GM19351 (cell line): ENCODE data around the gene RHOH.
"Not testable (repeated sequence)": the region's sequence is repeated elsewhere in the genome, so short reads cannot be mapped to it uniquely, and the experiment has no call there.

Experiments
- ATAC-seq: cut with Tn5 transposase; IDR thresholded peaks from one replicate; pipeline ENCODE4 v1.9.1; 2021; ENCODE audit warnings: mild to moderate bottlenecking, moderate library complexity; ENCODE audit not compliant: unreplicated experiment

The RHOH gene

GRCh38 chr4:40290611-40291186 is 93.9 kb downstream of the RHOH start:
- ATAC-seq = not testable (repeated sequence)

- no peak for ATAC-seq
Measured at GRCh38 chr4:40292313-40292759, 95.5 kb downstream of the RHOH start.

GRCh38 chr4:40294339-40294738 is 97.5 kb downstream of the RHOH start:
- no peak for ATAC-seq

DNA sequence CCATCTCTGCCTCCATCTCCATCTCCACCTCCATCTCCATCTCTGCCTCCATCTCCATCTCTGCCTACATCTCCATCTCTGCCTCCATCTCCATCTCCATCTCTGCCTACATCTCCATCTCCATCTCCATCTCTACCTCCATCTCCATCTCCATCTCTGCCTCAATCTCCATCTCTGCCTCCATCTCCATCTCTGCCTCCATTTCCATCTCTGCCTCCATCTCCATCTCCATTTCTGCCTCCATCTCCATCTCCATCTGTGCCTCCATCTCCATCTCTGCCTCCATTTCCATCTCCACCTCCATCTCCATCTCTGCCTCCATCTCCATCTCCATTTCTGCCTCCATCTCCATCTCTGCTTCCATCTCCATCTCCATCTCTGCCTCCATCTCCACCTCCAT is 98.2 kb downstream of the RHOH start:
- ATAC-seq = not testable (repeated sequence)

DNA sequence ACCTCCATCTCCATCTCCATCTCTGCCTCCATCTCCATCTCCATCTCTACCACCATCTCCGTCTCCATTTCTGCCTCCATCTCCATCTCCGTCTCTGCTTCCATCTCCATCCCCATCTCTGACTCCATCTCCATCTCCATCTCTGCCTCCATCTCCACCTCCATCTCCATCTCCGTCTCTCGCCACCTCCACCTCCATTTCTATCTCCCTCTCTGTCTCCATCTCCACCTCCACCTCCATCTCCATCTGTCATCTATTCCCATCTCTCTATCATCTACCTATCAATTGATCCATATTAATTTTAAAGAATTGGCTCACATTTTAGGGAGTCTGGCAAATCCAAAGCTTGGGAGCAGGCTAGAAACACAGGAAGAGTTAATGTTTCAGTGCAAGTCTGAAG is 98.7 kb downstream of the RHOH start:
- ATAC-seq = no peak
